Tibial nerve (tissue), 3 donors: ENCODE data around the gene ELMO1.

Experiments
- POLR2A ChIP-seq, 2 donors: fragments of 450-650 bp; IDR thresholded peaks; one replicate each; pipeline ENCODE4 v1.6.1; 2017; ENCODE audit warnings: antibody characterized with exemption in 2 of 2, mild to moderate bottlenecking in 2 of 2, moderate library complexity in 2 of 2
- TF ChIP-seq, protein P1 (sequence below), 5 experiments: fragments of 200-600 bp in 3 of 5; fragments of 450-650 bp in 2 of 5; sonication (generic) in 3 of 5; IDR thresholded peaks; one replicate each; pipeline ENCODE4 v1.5.1; 2016 to 2019; ENCODE audit warnings: antibody characterized with exemption in 5 of 5, mild to moderate bottlenecking in 3 of 5, moderate library complexity in 2 of 5

DNA sequence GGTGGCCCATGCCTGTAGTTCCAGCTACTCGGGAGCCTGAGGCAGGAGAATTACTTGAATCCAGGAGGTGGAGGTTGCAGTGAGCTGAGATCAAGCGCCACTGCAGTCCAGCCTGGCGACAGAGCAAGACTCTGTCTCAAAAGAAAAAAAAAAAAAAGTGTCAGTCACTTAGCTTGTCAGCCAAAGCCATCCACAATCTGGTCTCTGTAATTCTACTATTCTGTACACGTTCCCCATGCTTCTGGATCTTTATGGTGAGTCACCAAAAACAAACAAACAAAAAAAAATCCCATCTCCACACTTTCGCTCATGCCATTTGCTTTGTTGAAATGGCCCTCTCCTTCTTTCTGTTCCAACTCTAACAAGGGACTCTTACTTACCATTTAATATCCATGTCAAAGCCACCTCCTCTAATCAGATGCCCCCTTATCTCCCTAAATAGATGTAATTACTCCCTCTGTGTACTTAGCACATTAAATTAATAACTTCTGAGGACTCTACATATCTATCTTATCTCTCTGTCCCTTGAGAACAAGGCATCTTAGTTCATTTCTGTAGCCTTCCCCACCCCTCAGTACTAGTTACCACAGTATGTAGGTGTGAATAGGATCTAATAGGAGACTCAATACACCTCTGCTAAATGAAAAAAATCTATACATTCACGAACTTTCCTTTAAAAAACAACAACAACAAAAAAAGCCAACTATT lies 128.4 kb downstream of the ELMO1 start:
- TF ChIP-seq POLR2A (IDR thresholded peaks at IDR 0.05) = no peak
- TF ChIP-seq, protein P1, sequence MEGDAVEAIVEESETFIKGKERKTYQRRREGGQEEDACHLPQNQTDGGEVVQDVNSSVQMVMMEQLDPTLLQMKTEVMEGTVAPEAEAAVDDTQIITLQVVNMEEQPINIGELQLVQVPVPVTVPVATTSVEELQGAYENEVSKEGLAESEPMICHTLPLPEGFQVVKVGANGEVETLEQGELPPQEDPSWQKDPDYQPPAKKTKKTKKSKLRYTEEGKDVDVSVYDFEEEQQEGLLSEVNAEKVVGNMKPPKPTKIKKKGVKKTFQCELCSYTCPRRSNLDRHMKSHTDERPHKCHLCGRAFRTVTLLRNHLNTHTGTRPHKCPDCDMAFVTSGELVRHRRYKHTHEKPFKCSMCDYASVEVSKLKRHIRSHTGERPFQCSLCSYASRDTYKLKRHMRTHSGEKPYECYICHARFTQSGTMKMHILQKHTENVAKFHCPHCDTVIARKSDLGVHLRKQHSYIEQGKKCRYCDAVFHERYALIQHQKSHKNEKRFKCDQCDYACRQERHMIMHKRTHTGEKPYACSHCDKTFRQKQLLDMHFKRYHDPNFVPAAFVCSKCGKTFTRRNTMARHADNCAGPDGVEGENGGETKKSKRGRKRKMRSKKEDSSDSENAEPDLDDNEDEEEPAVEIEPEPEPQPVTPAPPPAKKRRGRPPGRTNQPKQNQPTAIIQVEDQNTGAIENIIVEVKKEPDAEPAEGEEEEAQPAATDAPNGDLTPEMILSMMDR (IDR thresholded peaks at IDR 0.05) = no peak
